NOMO-1 (cell line): ENCODE measurements around the gene TRABD2B.

ENCODE experiments used
- DNase-seq, 2 experiments: peaks; one replicate each; lab custom pipeline; 2025; ENCODE audit not compliant: unreplicated experiment in 2 of 2; lab: John Stamatoyannopoulos, UW

Gene TRABD2B

DNA sequence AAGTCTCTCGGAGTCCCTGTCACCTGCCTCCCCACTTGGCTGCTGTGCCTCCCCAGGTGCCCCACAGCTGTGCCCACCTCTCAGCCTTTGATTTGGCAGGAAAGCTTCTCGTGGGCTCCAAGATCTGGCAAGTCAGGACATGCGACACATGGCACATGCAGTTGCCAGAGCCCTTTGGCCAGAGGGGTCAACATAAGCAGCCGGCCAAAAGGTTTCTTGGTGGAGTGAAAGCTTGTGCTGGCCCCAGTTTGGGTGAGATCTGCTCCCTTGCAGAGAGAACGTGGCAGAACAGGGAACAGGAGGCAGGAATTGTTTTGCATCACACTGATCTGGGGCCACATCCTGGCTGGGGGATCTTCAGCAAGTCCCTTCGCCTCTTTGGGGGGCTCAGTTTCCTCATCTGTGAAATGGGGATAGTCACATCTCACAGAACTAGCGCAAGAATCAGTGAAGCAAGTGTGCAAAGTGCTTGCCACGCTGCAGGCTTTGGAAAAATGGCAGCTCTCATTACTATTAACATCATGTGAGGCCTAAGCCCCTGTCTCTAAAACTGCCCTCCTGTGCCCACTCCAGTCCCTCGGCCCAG, 232.6 kb downstream of the TRABD2B start:
- DNase-seq: no peak

DNA sequence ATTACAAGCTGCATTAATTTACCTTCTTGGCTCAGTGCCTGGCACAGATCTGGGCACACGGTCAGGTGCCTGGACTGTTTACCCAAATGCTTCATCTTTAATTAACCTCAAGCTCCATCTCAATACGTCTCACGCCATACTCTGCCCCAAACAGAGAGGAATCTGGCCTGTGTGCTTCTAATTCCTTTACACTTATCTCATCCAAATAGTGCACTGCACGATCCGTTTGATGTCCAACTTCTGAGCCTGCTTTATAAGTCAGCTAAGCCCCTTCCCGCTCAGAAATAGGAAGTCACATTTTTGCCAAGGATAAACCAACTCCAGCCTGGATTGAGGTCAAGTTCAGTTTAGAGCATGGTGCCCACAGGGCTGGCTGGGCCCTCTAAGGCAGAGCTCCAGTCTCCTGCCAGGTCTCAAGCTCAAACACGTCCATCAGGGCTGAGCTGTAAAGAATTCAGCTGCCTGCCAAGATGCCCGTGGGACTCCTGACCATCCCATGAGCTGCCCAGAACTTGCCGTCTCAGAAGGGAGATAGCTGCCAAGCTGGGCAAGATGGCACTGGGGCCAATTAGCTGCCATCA, 233.5 kb downstream of the TRABD2B start:
- DNase-seq: no peak

DNA sequence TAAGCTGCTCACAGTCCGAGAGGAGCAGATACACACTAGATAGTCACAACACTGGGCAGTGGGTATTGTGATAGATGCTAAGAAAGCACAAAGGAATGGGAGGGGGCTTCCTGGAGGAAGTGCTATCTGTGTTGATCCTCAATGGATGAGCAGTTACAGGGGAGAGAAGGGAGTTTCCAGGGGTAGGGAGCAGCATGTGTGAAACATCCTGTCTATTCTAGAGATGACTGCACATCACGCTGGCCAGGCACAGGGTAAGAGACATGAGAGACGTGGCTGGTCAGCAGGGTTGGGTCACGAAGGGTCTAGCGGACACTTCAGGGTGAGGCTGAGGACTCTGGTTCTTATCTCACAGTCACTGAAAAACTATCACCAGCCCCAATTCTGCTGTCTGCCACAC, 235.2 kb downstream of the TRABD2B start:
- no peak for DNase-seq

DNA sequence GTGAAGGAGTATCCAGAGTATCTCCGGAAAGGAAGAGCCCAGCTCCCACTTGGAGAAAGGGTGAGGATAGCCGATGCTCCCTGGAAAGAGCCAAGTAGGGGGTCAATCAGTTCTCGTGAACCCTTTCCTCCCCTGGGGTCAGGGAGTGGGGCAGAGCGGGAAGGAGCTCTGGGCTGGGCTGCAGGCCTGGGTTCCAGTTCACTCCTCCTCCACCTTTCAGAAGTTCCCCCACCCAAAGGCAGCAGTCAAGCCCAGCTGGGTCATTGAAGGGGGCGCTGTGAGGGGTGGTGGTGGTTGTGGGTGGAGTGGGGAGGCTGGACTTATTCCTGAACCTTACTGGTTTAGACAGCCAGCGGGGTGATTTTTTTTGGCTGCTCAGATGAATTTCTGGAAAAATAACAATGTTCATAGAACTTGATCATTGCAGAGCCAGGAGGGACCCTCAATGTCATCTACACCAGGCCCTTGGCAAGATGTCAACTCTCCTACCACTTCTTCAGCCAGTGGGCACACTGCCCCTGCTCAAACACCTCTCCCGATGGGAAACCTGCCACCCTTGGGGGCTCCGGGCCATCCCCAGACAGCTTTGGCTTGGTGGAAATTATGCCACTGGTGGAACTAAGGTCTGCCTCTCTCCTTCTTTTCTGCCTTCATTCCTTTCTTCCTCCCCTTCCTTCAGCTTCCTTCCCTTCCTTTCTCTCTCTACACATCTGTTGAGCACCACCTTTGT, 235.8 kb downstream of the TRABD2B start:
- DNase-seq: no peak

DNA sequence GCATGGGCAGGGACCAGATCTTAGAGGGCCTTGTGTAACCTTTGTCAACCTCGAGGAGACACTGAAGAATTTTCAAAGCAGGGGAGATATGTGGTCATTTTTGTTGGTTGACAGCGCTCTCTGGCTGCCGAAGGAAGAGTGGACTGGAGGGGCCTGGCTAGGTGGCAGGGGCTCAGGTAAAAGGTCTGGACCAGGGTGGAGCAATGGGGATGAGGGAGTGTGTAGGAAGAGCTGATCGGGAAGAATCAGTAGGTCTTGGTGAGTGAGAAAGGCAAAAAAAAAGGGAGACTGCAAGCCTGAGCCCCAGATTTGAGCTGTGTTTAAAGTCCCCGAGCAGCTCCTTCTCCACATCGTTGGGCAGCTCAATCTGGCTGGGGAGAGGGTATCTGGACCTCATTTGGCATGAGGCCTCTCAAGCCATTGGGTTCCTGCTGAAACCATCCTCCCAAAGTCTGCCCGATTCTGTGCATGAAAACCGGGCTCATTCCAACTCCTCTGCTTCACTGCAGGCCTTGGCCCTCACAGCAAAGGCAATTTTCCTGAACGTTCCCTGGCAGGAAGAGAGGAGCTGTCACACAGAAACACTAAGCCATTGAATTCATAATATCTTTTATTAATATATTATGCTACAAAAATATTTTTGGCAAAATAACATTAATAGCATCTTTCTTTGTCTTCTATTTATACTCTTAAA, 237.1 kb downstream of the TRABD2B start:
- DNase-seq: no peak

DNA sequence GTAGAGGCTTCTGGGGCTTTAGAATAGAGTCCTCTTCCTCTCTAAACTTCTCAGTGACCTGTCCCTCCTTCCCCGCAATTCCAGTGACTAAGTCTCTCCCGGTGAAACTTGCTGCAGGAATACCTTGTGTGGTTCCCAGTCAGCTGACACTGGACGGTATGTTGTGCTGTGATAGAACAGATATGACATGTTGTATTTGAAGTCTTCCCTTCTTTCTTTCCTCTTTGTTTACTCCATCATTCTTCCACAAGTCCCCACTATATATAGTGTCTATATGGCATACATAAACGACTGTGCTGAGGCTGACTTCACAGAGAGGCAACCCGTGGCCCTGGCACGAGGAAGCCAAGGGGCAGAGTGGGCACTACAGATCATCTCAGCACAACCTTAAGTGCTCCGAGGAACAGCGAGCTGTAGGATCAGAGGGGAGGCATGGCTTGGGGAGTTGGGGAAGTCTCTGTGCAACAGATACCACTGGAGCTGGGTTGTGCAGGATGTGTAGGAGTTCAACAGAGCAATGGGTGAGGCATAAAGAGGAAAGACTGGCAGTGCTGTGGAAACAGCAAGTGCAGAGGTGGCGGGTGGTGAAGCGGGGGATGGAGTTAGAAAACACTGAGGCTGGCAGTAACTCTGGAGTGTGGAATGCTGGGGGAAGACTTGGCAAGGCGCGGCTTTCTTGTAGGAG, 237.8 kb downstream of the TRABD2B start:
- no peak for DNase-seq

DNA sequence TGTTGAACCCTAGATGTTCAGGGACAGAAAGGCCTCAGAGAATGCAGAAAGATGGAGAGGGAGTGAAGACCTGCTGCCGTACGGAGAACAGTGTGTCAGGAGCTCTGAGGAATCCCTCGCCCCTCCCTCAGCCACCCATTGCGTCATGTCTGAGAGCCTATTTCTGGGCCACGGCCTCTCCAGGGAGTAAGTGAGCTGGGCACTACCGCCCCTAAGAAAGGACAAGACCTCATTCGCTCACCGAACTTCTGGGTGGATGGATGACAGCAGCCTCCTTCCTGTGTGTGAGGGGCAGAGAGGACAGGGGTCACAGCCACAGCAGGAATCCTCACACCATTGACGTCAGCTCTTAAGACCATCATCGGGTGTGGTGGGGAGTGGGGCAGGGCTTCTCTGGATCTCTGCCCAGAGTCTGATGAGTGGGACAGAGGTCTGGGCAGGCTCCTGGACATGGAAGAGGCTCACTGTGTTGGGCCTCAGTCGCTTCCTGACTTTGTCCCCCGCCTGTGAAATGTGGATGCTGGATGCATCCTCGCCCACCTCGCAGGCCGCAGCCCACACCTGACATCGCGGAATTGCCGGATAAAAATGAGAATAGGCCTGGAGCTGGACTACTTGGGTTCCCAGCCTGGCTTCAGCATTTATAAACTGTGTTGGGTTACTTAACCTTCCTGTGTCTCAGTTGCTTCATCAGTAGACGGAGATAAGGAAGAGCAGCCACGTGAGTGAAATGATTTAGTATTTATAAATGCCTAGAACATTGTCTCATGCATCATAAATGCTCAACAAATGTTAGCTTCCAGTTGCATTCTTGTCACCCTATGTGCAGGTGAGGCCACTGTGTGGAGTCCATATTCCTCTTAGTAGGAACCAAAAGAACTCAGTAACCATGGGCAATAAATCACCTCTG, 238.6 kb downstream of the TRABD2B start:
- no peak for DNase-seq

DNA sequence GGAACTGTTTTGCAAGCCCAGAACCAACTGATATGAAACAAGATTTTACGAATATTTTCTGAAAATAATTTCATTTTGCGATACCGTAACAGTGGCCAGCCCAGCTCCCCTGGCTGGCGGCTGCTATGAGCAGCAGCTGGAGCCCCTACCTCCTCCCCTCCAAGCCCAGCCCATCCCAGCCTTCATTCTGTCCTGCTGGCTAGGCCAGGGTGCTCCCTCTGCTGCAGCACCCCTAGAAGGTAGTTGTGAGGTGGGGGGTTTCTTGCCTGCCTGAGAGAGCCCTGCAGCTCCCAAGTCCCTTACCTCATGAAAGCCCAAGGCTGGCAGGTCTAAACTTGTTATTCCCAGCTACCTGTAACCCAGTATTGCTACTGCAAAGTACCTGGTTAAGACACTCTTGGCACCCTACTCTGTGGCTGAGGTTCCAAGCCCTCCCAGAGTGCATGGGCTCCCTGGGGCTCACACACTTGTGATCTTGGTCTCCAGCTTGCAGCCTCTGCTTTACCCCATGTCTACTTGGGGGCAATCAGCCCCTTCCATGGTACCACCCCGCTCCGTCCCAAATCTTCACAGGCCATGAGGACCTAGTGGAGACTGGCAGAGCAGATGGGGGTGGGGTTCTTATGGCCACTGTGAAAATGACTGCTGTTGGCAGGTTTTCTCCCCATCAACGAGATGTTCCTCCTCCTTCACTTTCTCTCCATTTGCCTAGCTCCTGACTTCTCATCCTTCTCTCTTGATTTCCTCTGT, 239.8 kb downstream of the TRABD2B start:
- no peak for DNase-seq

DNA sequence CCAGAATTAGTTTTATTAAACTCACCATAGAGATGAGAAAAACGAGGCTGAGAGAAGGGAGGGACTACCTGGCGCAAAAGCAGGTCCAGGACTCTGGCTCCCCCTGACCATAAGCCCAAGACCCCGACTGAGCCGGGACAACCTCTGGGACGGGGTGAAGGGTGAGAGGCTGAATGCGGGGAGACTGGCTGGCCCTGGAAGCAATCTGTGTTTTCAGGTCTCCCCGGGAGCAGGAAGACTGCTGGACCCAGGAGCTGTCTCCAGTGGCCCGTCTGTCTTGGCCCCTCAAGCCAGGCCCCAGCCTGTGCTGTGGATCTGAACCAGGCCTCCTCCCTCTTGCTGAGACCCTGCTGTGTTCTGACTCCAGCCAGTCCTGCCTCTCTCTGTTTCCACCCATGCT, 240.8 kb downstream of the TRABD2B start:
- no peak for DNase-seq

DNA sequence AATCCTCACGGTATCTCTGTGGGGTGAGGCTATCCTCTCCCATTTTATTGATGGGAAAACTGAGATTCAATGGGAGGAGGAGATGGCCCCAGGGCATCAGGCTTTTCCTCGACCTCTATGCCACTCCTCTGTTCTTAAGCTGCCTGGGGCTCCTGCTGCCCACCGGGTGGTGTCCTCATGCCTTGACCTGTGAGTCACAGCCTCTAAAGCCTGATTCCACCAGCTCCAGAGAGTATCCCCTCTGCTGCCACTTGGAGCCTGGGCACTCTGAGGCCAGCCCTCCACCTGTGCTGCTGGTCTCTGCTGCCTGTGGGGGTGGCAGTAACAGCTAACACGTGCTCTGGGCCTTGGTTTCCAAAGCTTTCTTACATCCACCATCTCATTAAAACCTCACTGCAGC, 241.2 kb downstream of the TRABD2B start:
- DNase-seq: no peak

DNA sequence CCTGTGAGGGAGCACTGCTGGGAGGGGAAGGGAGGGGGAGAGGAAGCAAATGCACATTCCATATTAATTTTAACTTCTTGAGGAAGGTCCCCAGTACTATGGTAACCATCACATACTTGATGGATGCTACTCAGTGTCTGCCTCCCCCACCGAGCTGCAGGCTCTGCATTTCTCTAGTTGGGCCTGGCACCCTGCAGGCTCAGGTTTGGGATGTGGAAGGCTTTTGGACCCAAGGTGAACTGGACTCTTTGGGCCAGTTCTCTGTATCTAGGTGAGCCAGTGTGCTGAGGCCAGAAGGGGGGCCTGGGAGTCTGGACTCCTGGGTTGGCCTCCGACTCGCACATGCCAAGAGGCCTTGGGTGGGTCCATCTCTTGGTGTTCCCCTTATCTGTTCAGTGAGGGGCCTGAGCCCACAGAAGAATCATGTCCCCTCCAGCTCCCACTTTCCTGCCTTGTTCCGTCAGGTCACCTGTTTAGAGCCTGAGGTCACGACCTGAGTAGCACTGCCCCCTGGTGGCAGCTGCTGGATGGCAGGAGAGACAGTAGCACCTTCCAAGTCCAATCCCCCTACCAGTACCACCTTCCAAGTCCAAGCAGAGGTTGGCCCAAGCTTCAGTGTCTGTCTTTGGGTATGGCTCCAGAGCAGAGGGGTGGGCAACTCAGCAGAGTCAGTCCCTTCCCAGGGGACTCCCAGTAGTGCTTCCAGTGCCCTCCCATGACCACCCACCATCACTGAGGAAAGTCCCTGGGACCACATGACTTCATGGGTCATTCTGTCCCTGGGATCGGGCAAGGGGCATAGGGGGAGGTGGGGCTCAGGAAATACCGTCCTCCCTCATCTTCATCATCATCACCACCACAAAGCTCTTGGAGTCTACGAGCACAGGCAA, 241.8 kb downstream of the TRABD2B start:
- DNase-seq: peak in 1 of 2 experiments; percentile 7

DNA sequence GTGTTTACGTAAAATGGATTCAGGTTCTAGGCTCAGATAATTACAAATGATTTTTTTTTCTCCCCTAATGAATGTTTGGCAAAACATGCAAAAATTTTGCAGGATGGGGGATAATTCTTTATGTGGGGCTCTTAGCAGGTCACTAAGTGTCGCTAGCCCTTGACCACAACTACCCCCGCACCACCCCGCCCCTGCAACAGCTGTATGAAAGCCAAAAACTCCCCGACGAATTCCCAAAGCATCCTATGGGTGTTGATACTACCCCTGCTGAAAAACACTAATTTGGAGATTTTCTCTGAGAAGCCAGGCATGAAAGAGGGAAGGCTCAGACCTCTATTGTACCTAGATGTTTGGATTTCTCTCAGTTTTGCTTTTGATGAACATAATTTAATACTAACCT, 243.0 kb downstream of the TRABD2B start:
- DNase-seq: no peak

DNA sequence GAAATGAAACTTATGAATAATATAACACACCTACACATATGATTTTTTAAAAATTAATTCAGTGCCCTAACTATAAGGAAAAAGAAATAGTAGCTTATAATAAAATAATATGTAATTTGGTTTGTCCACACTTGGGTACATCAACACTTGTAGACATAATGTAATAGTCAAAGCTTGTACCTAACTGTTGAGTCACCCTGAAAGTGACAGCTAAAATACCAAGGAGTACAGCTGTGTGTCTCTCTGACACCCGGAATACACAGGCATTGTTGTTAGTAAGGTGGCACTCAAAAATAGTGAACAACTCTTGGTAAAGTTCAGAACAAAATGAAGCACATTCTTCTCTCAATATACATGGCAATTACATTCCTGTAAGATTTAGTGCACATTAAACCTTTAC, 243.4 kb downstream of the TRABD2B start:
- no peak for DNase-seq

DNA sequence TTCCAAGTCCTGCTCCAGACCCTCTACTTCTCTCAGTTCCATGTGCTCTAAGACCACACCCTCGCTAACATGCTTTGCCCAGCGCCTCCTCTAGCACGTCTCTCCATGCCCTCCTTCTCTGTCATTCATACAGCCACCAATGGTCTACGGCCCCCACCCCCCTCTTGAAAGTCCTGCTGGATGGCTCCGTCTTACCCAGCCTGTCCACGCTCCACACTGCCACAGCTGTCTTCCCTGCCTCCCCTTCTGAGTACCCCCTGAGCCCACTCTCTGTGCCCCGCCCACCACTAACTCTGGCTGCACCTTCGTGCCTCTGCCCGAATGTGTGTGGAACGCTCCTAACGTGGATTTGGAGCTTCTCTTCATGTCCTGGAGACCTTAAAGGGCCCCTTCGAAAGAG, 244.6 kb downstream of the TRABD2B start:
- no peak for DNase-seq

DNA sequence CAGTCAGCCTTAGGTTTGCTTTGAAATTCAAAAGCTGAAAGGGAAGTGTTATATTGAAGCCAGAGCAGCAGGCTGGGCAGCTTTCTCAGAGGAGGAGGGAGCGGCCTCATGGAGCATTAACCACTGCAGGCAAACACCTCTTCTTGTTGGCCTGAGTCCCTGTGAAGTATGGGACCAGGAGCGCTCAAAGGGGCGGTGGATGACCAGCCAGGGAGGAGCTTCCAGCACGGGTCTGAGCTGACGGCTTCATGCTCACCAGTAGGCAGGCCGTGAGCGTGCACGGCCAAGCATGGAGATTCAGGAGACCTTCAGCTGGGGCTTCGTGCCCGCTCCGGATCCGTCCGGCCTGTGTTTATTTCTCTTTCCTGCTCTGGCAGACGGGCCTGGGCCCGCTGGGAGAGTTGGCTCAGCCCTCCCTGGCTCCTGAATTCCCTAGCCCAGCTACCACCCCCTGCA, 245.2 kb downstream of the TRABD2B start:
- DNase-seq: no peak

DNA sequence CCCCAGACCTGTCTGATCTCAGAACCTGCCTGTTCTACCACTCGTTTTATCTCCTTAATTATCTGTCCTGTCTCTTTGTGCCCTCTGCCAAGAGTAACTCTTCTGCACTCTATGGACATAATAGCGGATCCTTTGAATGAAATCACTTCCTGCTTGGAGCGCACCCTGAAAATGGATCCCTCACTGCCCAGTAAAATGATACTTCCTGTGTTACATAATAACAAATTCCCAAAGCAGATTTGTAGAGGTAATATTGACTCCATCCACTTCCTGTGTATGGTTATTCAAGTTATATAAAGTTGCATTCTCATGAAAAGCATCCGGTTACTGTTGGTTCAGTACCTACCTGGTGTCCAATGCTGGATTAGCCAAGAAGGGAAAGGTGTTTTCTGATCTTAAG, 246.0 kb downstream of the TRABD2B start:
- no peak for DNase-seq

DNA sequence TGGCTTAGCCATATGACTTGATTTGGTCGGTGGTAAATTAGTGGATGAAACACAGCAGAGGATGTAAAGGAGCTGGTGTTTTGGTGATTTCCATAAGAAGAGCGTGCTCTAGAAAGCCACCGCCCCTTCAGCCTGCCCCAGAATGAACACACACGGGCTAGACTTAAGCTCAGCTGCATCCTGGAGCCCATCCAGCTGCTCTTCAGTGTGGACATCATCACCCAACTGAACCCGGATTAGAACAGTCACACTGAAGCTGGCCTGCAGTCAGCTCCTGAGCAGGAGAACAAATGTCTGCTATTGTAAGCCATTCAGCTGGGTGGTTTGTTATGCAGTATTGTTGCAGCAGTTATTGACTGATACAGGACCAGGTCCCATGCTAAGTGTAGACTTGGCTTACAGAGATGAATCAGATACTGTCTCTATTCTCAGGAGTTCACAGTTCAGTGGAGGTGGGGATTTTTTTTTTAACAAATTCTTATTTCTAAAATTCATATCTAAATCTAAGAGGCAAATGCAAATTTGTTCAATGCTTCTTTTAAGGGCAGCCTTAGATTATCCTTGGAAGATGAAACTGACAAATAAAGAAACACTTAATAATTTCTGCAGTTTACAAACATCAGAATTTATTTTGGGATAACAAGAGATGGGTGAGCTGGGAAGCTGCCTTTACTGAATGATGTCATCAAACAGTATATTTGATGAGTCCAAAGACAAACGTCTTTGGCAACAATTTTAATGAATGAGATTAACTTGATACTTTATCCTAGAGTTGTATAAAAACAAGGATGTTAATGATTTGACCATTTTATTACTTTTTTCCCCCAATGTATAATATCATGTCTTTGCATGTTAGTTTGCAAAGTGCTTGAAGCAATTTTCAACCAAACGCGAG, 251.2 kb downstream of the TRABD2B start:
- DNase-seq: no peak
